NCI-H1436 treated with DMSO at 0.1 percent for 48 hours (cell line): ENCODE results near the gene MUC12.
"Not testable (repeated sequence)": the region's sequence is repeated elsewhere in the genome, so short reads cannot be mapped to it uniquely, and the experiment has no call there.

Source experiments
- DNase-seq: peaks from one replicate; lab custom pipeline; 2025; lab: John Stamatoyannopoulos, UW

The MUC12 gene

GRCh38 chr7:101064176-101064550 lies 94.8 kb downstream of the MUC12 start:
- not testable (repeated sequence) for DNase-seq

GRCh38 chr7:101065162-101065561 lies 95.8 kb downstream of the MUC12 start:
- not testable (repeated sequence) for DNase-seq

- no peak for DNase-seq
Observed at GRCh38 chr7:101066141-101066832, 96.9 kb downstream of the MUC12 start.

- no peak for DNase-seq
Observed at GRCh38 chr7:101066833-101067177, 97.4 kb downstream of the MUC12 start.

GRCh38 chr7:101068401-101068800 lies 99.0 kb downstream of the MUC12 start:
- DNase-seq: no peak
